LNCaP clone FGC (cell line): ENCODE measurements around the gene WFIKKN1.

ENCODE experiments used
- DNase-seq: peaks from one replicate; pipeline ENCODE4 v3.0.0-alpha.2; 2011; ENCODE audit warnings: low read depth
- H3K4me3 ChIP-seq: 2 replicates; pipeline ENCODE4 v1.5.1; 2011; ENCODE audit warnings: mild to moderate bottlenecking, low read depth, low read length, control low read depth
- TF ChIP-seq, protein P1 (sequence below): IDR thresholded peaks from 2 replicates; pipeline ENCODE4 v1.5.1; 2012; ENCODE audit warnings: mild to moderate bottlenecking; ENCODE audit not compliant: control insufficient read depth, insufficient read depth; ENCODE audit errors: extremely low read depth

Gene WFIKKN1

DNA sequence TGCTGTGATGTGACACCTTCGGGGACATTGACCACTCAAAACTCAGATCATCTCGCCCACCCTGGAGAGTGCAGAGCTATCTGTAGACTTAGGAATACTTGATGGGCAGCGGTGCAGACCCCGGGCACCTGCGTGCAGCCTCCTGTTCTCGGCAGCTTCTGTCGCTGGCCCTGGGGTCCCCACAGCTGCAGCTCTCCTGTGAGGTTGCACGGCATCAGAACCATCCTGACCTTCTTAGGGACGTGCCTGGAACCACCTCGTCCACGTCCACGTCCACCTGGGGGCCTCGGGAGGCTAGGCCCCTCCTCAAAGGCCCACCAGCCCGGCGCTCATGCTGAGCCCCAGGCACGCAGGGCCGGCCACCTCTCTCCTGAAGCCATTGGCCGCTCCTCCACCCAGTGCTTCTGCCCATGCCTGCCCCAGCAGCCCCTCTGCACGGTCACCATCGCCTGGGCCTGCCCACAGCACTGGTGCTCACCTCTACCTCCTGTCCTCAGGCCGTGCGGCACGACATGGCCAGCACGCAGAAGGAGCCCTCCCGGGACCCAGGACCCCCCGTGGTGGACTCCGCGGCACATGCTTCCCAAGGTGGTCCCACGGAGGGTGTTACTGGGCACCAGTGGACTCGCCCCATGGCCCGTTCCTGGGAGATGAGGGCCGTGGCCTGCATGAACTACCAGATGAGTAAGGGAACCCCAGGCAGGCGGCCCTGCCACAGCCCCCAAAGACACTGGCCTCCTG, 2.3 kb upstream of the WFIKKN1 start:
- DNase-seq: no peak
- TF ChIP-seq, protein P1, sequence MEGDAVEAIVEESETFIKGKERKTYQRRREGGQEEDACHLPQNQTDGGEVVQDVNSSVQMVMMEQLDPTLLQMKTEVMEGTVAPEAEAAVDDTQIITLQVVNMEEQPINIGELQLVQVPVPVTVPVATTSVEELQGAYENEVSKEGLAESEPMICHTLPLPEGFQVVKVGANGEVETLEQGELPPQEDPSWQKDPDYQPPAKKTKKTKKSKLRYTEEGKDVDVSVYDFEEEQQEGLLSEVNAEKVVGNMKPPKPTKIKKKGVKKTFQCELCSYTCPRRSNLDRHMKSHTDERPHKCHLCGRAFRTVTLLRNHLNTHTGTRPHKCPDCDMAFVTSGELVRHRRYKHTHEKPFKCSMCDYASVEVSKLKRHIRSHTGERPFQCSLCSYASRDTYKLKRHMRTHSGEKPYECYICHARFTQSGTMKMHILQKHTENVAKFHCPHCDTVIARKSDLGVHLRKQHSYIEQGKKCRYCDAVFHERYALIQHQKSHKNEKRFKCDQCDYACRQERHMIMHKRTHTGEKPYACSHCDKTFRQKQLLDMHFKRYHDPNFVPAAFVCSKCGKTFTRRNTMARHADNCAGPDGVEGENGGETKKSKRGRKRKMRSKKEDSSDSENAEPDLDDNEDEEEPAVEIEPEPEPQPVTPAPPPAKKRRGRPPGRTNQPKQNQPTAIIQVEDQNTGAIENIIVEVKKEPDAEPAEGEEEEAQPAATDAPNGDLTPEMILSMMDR: no peak
- H3K4me3 ChIP-seq: no peak overlapping the region

DNA sequence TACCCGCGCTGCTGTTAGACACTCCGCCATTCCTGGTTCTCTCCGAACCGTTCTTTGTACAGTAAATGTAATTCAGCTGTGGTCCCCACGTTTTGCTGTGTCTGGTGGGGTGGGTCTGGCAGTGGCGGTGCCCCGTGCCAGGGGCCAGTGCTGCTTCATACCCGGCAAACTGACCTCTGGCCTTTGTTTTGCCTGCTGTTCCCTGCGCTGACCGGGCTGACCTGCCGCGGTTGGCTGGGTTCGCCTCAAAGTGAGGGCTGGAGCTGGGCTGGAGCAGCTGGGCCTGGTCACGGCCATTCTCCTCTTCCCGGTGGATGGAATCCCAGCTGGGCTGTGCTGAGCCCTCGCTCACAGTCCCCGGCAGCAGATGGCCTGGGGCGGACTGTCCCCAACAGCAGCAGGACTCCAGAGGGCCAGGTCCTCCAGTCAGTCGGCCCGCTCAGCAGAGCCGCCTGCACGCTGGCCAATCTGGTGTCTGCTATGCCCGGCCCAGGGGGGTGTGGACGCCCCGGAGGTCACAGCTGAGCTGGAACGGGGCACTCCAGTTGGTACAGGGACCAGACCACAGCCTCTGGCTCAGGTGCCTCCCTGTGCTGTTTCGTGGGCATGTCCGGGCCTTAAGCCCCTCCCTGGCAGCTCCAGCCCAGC, 1.5 kb upstream of the WFIKKN1 start:
- H3K4me3 ChIP-seq: no peak overlapping the region
- no peak for DNase-seq
- TF ChIP-seq, protein P1: no peak

DNA sequence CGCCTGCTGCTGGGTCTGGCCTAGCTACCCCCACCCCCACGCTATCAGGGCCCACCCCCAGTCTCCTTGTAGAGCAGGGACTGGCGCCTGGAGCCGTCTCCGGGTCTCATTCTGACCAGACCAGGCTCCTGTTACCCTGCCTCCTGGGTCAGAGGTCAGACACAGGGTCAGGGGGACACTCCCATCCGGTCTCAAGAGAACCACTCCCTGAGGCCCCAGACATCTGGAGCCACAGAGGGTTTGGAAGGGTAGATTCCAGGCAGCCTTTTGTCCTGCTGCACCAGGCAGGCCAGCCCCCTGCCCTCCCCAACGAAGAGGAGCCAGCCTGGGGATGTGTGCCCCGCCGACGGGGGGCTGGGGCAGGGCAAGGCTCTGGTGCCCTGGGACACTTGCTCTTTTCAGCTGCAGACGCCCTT, 944 bp upstream of the WFIKKN1 start:
- TF ChIP-seq, protein P1: no peak
- H3K4me3 ChIP-seq: no peak overlapping the region
- no peak for DNase-seq

DNA sequence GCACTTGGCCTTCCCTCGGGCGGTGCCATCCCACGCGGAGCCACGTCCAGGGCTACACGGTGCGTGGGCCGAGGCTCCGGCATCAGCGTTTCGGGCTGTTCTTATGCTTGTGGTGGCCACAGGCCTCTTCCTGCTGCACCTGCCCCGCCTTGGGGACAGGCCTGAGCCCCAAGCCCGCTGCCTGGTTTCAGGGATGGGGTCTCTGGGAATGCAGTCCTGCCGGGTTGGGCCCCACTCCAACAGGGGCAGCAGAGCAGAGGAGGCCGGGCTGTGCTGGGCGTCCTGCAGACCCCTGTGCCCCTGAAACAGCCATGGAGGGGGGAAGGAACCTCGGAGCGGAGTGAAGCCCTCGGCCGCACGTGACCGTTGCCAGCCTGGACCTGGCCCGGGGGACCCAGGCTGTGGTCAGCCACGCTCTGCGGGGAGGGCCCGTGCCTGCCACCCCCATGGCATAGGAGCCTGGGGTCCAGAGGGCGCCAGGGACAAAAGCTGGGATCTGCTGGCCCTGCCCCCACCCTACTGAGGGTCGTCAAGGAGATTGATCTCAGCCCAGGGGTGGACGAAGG, 453 bp upstream of the WFIKKN1 start:
- TF ChIP-seq, protein P1: no peak
- DNase-seq: no peak
- H3K4me3 ChIP-seq: no peak overlapping the region

DNA sequence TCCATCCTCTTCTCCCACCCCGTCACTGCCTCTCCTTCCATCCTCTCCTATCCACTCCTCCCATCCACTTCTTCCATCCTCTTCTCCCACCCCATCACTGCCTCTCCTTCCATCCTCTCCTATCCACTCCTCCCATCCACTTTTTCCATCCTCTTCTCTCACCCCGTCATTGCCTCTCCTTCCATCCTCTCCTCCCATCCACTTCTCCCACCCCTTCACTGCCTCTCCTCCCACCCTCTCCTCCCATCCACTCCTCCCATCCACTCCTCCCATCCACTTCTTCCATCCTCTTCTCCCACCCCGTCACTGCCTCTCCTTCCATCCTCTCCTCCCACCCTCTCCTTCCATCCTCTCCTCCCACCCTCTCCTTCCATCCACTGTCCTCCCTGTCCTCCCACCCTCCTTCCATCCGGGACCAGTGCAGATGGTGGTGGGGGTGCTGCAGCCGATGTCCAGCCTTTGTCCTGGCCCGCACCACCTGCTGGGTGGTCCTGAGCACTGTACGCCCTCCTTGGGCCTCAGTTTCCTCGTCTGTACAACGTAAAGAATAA, 1.1 kb downstream of the WFIKKN1 start:
- TF ChIP-seq, protein P1: no peak
- H3K4me3 ChIP-seq: no peak overlapping the region
- no peak for DNase-seq

DNA sequence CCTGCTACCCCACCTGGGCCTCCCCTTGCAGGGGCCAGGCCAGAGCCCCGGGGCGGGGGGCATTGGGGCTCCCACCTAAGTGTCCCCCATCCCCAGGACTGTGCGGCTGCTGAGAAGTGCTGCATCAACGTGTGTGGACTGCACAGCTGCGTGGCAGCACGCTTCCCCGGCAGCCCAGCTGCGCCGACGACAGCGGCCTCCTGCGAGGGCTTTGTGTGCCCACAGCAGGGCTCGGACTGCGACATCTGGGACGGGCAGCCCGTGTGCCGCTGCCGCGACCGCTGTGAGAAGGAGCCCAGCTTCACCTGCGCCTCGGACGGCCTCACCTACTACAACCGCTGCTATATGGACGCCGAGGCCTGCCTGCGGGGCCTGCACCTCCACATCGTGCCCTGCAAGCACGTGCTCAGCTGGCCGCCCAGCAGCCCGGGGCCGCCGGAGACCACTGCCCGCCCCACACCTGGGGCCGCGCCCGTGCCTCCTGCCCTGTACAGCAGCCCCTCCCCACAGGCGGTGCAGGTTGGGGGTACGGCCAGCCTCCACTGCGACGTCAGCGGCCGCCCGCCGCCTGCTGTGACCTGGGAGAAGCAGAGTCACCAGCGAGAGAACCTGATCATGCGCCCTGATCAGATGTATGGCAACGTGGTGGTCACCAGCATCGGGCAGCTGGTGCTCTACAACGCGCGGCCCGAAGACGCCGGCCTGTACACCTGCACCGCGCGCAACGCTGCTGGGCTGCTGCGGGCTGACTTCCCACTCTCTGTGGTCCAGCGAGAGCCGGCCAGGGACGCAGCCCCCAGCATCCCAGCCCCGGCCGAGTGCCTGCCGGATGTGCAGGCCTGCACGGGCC, 1.9 kb downstream of the WFIKKN1 start:
- H3K4me3 ChIP-seq: no peak overlapping the region
- TF ChIP-seq, protein P1: no peak
- no peak for DNase-seq
